ENCODE data around the gene FADS1.

- TF ChIP-seq POLR2A (IDR thresholded peaks at IDR 0.05) = no peak
- TF ChIP-seq CTCF (IDR thresholded peaks at IDR 0.05) = no peak
These were observed 54.0 kb downstream of the FADS1 start for GRCh38 chr11:61762798-61763197.

Measured in Peyer's patch (tissue), 4 donors.